ENCODE measurements around the gene PRSS38.

PRSS38 gene

GRCh38 chr1:227815468-227816409, at the start of gene PRSS38:
Gene PRSS38 (plus strand): TSS chr1:227815675. CDS start chr1:227815717, 42 bp downstream.
- no peak for DNase-seq (ENCODE audit: low read depth in 2 of 2)

GRCh38 chr1:227766015-227766634, 49.4 kb upstream of the PRSS38 start:
- peak in 1 of 2 donors; percentile 47 for DNase-seq (ENCODE audit: low read depth in 2 of 2)

GRCh38 chr1:227766653-227767277, 48.7 kb upstream of the PRSS38 start:
- no peak for DNase-seq (ENCODE audit: low read depth in 2 of 2)

- no peak for DNase-seq (ENCODE audit: low read depth in 2 of 2)
These were observed 47.9 kb upstream of the PRSS38 start for GRCh38 chr1:227767401-227768124.

GRCh38 chr1:227768125-227768439, 47.4 kb upstream of the PRSS38 start:
- DNase-seq (ENCODE audit: low read depth in 2 of 2) = no peak

- no peak for DNase-seq (ENCODE audit: low read depth in 2 of 2)
These were observed 46.8 kb upstream of the PRSS38 start for GRCh38 chr1:227768640-227769039.

GRCh38 chr1:227769047-227769935, 46.2 kb upstream of the PRSS38 start:
- DNase-seq (ENCODE audit: low read depth in 2 of 2) = no peak

GRCh38 chr1:227769936-227770494, 45.5 kb upstream of the PRSS38 start:
- DNase-seq (ENCODE audit: low read depth in 2 of 2) = no peak

- no peak for DNase-seq (ENCODE audit: low read depth in 2 of 2)
These were observed 44.7 kb upstream of the PRSS38 start for GRCh38 chr1:227770812-227771211.

GRCh38 chr1:227771326-227771725, 44.1 kb upstream of the PRSS38 start:
- DNase-seq (ENCODE audit: low read depth in 2 of 2) = no peak

- DNase-seq (ENCODE audit: low read depth in 2 of 2) = no peak
These were observed 43.7 kb upstream of the PRSS38 start for GRCh38 chr1:227771771-227772170.

GRCh38 chr1:227773558-227773957, 41.9 kb upstream of the PRSS38 start:
- DNase-seq (ENCODE audit: low read depth in 2 of 2) = no peak

GRCh38 chr1:227774051-227774731, 41.3 kb upstream of the PRSS38 start:
- DNase-seq (ENCODE audit: low read depth in 2 of 2) = no peak

GRCh38 chr1:227774821-227775661, 40.4 kb upstream of the PRSS38 start:
- no peak for DNase-seq (ENCODE audit: low read depth in 2 of 2)

GRCh38 chr1:227775841-227776240, 39.6 kb upstream of the PRSS38 start:
- DNase-seq (ENCODE audit: low read depth in 2 of 2) = no peak

GRCh38 chr1:227776331-227776771, 39.1 kb upstream of the PRSS38 start:
- no peak for DNase-seq (ENCODE audit: low read depth in 2 of 2)

- DNase-seq (ENCODE audit: low read depth in 2 of 2) = no peak
These were observed 38.3 kb upstream of the PRSS38 start for GRCh38 chr1:227777156-227777555.

- DNase-seq (ENCODE audit: low read depth in 2 of 2) = no peak
These were observed 37.8 kb upstream of the PRSS38 start for GRCh38 chr1:227777646-227778045.

GRCh38 chr1:227778401-227778947, 37.0 kb upstream of the PRSS38 start:
- no peak for DNase-seq (ENCODE audit: low read depth in 2 of 2)

All from stimulated activated CD4-positive, alpha-beta T cell treated with anti-CD3 and anti-CD28 coated beads, Interleukin-4, amount 100 ng/mL, for 48 hours (primary cell).